GM18511 (cell line): ENCODE results near the gene NAA16.
A peak's percentile ranks its signal among the peaks of the same experiment; 100 is the strongest.

Experiments
- ATAC-seq: cut with Tn5 transposase; IDR thresholded peaks from one replicate; pipeline ENCODE4 v1.9.1; 2021; ENCODE audit warnings: mild to moderate bottlenecking, moderate library complexity; ENCODE audit not compliant: unreplicated experiment

NAA16 gene

GRCh38 chr13:41302743-41303142, 8.3 kb upstream of the NAA16 start:
- ATAC-seq: no peak

GRCh38 chr13:41304551-41304950, 6.5 kb upstream of the NAA16 start:
- ATAC-seq: no peak

GRCh38 chr13:41306271-41307145, 4.6 kb upstream of the NAA16 start:
- no peak for ATAC-seq

- ATAC-seq: no peak
These were observed 3.0 kb upstream of the NAA16 start for GRCh38 chr13:41307884-41308640.

- ATAC-seq: peak; percentile 62
These were observed 524 bp downstream of the NAA16 start for GRCh38 chr13:41311406-41312175.

GRCh38 chr13:41312176-41312500, 1.1 kb downstream of the NAA16 start:
- no peak for ATAC-seq

- no peak for ATAC-seq
These were observed 2.0 kb downstream of the NAA16 start for GRCh38 chr13:41313117-41313516.

GRCh38 chr13:41313659-41314197, 2.7 kb downstream of the NAA16 start:
- no peak for ATAC-seq

- ATAC-seq: no peak
These were observed 4.5 kb downstream of the NAA16 start for GRCh38 chr13:41315443-41316047.

- ATAC-seq: no peak
These were observed 6.2 kb downstream of the NAA16 start for GRCh38 chr13:41317243-41317642.

- no peak for ATAC-seq
These were observed 14.7 kb downstream of the NAA16 start for GRCh38 chr13:41325752-41326151.

- peak; percentile 75 for ATAC-seq
These were observed 15.6 kb downstream of the NAA16 start for GRCh38 chr13:41326661-41327060.

GRCh38 chr13:41327994-41328790, 17.1 kb downstream of the NAA16 start:
- no peak for ATAC-seq

GRCh38 chr13:41332829-41333228, 21.8 kb downstream of the NAA16 start:
- no peak for ATAC-seq

- ATAC-seq: no peak
These were observed 23.7 kb downstream of the NAA16 start for GRCh38 chr13:41334810-41335209.

GRCh38 chr13:41344358-41344757, 33.3 kb downstream of the NAA16 start:
- ATAC-seq: no peak

- ATAC-seq: no peak
These were observed 34.3 kb downstream of the NAA16 start for GRCh38 chr13:41345165-41345913.

- no peak for ATAC-seq
These were observed 35.0 kb downstream of the NAA16 start for GRCh38 chr13:41345914-41346589.
